HG03521 (cell line): ENCODE results near the gene FAHD1.

ENCODE experiments used
- ATAC-seq: cut with Tn5 transposase; IDR thresholded peaks from one replicate; pipeline ENCODE4 v1.9.1; 2021; ENCODE audit warnings: mild to moderate bottlenecking, moderate library complexity; ENCODE audit not compliant: unreplicated experiment

Gene FAHD1

DNA sequence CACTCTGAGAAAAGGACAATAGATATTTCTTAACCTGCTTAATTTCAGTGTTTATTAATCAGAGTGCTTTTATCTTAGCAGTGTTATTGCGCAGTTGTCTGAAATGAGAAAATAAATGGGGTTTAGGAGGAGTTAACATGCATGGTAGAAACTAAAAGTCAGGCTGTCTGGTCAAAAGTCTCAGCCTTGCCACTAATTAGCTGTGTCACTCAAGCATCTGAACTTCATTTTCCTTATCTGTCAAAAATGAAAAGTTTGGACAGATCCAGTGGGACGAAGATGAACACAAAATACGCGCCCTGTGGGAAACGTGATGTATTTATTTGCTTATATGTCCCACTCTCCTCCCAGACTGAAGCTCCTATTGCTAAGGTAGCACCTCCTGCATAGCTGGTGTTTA is 51.2 kb downstream of the FAHD1 start:
- ATAC-seq = no peak
